Hepatocyte (in vitro differentiated cells): ENCODE data around the gene EXD3. TPM values are rescaled to one million over a fixed set of nuclear protein-coding genes. Genes with fewer than 3 reads are reported as not detected.

Experiments used
- DNase-seq: peaks from one replicate; pipeline ENCODE4 v3.0.0-alpha.2; 2016; ENCODE audit warnings: low spot score
- H2AFZ ChIP-seq: fragments of 200-600 bp; sonication (generic); 2 replicates; pipeline ENCODE4 v1.6.0; 2016; ENCODE audit warnings: antibody characterized with exemption, mild to moderate bottlenecking
- H3K27ac ChIP-seq: fragments of 200-600 bp; sonication (generic); 2 replicates; pipeline ENCODE4 v1.5.1; 2016; ENCODE audit warnings: mild to moderate bottlenecking
- H3K27me3 ChIP-seq: fragments of 200-600 bp; sonication (generic); 2 replicates; pipeline ENCODE4 v1.6.1; 2016
- H3K36me3 ChIP-seq: fragments of 200-600 bp; sonication (generic); replicated peaks from 2 replicates; pipeline ENCODE4 v1.5.1; 2016; ENCODE audit warnings: low read depth; ENCODE audit not compliant: insufficient read depth
- H3K4me1 ChIP-seq: fragments of 200-600 bp; sonication (generic); 2 replicates; pipeline ENCODE4 v1.5.1; 2016; ENCODE audit warnings: mild to moderate bottlenecking, moderate library complexity; ENCODE audit not compliant: insufficient read depth
- H3K4me2 ChIP-seq: fragments of 200-600 bp; sonication (generic); 2 replicates; pipeline ENCODE4 v1.6.0; 2016
- H3K4me3 ChIP-seq: fragments of 200-600 bp; sonication (generic); 2 replicates; pipeline ENCODE4 v1.5.1; 2016; ENCODE audit warnings: mild to moderate bottlenecking
- H3K79me2 ChIP-seq: fragments of 200-600 bp; sonication (generic); 2 replicates; pipeline ENCODE4 v1.6.0; 2017; ENCODE audit warnings: mild to moderate bottlenecking
- H3K9me2 ChIP-seq: fragments of 200-600 bp; sonication (generic); replicated peaks from 2 replicates; pipeline ENCODE4 v1.6.0; 2017; ENCODE audit warnings: mild to moderate bottlenecking; ENCODE audit not compliant: insufficient read depth
- H3K9me3 ChIP-seq: fragments of 200-600 bp; sonication (generic); 2 replicates; pipeline ENCODE4 v1.5.1; 2016; ENCODE audit warnings: low read depth, mild to moderate bottlenecking
- H4K20me1 ChIP-seq: fragments of 200-600 bp; sonication (generic); 2 replicates; pipeline ENCODE4 v1.6.0; 2016; ENCODE audit warnings: mild to moderate bottlenecking; ENCODE audit not compliant: insufficient read depth, poor library complexity, severe bottlenecking
- EZH2 ChIP-seq: fragments of 200-600 bp; sonication (generic); IDR thresholded peaks from 2 replicates; pipeline ENCODE4 v1.6.1; 2016; ENCODE audit warnings: antibody characterized with exemption, mild to moderate bottlenecking, borderline replicate concordance
- EZH2phosphoT487 ChIP-seq: fragments of 200-600 bp; sonication (generic); IDR thresholded peaks from one replicate; pipeline ENCODE4 v1.6.1; 2018; ENCODE audit warnings: antibody characterized with exemption, mild to moderate bottlenecking, low read depth, moderate library complexity; ENCODE audit not compliant: unreplicated experiment, severe bottlenecking
- WGBS: methylation state at CpG from one replicate; pipeline ENCODE4 v1.1.6; 2016; ENCODE audit warnings: low lambda C conversion rate; ENCODE audit errors: missing lambda C conversion rate; 5-methylcytosine and 5-hydroxymethylcytosine counted together
- polyA plus RNA-seq: library from polyadenylated mRNA; unstranded; fragments of >200 nt; fragmentation: Nextera tagmentation; extraction: Ambion mirVana; gene quantifications from 2 replicates; pipeline ENCODE4 v1.2.1, GENCODE V29; 2016
- total RNA-seq: library from RNA; depleted of rRNA; stranded (reverse); fragments of >200 nt; gene quantifications from 2 replicates; pipeline ENCODE4 v1.2.3, GENCODE V29; 2014
- TF ChIP-seq, protein P1 (sequence below): fragments of 200-600 bp; sonication (generic); IDR thresholded peaks from 2 replicates; pipeline ENCODE4 v1.5.1; 2016; ENCODE audit warnings: antibody characterized with exemption, mild to moderate bottlenecking; ENCODE audit not compliant: poor library complexity

The EXD3 gene
- total and polyA plus RNA-seq, 2 experiments from 2014 or later: 11.8 to 21.6 TPM

DNA sequence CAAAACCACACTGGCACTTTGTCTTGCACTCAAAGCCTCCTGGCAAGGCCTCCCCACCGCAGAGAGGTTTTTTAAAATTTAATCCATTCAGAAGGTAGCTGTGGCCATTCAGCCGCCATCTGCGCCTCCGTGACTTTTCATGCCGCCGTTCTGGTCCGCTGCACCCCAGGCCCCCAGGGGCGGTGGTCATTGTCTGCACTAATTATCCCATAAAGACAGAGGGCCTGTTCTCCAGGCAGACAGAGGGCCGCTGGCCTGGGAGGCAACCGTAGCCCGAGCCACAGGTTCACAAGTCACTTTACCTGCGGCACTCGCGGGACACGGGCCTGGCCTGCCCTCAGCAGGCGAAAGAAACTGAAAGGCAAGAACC is 49.4 kb downstream of the EXD3 start:
- Histone ChIP-seq H3K79me2 (no peaks in the 10 kb centered on the region), H3K4me2 (no peak overlapping the region), H3K9me3 (no peaks in the 10 kb centered on the region), H4K20me1 (no peaks in the 10 kb centered on the region), H3K27me3 (no peaks in the 10 kb centered on the region), H2AFZ (no peak overlapping the region), H3K36me3 (no peaks in the 10 kb centered on the region), H3K4me3 (no peak overlapping the region), H3K4me1 (no peaks in the 10 kb centered on the region), H3K9me2 (no peaks in the 10 kb centered on the region), H3K27ac (no peak overlapping the region)
- DNase-seq: no peak
- WGBS: 90% methylated on average over 16 of the region's 16 CpGs
- TF ChIP-seq EZH2phosphoT487 (no peak), EZH2 (no peak)
- TF ChIP-seq, protein P1, sequence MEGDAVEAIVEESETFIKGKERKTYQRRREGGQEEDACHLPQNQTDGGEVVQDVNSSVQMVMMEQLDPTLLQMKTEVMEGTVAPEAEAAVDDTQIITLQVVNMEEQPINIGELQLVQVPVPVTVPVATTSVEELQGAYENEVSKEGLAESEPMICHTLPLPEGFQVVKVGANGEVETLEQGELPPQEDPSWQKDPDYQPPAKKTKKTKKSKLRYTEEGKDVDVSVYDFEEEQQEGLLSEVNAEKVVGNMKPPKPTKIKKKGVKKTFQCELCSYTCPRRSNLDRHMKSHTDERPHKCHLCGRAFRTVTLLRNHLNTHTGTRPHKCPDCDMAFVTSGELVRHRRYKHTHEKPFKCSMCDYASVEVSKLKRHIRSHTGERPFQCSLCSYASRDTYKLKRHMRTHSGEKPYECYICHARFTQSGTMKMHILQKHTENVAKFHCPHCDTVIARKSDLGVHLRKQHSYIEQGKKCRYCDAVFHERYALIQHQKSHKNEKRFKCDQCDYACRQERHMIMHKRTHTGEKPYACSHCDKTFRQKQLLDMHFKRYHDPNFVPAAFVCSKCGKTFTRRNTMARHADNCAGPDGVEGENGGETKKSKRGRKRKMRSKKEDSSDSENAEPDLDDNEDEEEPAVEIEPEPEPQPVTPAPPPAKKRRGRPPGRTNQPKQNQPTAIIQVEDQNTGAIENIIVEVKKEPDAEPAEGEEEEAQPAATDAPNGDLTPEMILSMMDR: no peak

DNA sequence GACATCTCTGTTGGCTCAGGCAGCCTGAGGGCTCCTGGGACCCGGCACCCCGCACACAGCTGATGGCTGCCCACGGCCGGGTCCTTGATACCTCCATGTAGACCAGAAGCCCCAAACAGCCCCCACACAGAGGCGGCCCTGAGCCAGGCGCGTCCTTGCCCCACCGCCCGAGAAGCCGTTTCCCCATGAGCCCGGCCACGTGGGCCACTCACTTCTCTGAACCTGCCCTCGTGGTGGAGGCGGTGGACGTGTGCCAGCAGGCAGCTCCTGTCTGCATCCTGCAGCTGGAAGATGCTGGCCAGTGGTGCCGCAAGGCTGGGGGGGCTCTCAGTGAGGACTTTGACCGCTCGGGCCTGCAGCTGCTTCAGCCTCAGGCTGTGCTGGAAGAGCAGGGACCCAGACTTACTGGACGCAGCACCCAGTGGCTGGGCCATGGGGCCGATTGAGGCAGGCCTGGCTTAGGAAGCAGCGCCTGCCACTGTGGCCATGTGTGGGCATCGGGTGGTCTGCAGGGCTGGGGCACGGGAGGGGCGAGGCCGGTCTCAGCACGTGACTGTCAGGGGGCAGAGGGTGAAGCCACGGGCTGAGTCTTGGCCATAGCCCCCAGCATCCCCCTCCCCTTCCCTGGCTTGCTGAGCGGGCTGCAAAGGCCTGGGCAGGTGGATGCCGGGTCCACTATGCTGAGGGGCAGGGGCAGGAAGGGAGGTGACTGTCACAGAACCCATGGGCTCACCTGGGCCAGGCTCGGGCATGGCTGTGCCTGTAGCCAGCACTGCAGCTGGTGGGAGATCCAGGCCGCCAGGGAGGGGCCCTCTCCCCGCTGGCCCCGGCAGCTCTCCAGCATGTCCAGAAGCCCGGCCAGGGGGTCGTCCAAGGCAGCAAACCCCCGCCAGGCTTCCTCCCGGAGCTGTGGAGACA is 50.0 kb downstream of the EXD3 start:
- Histone ChIP-seq H3K36me3 (no peaks in the 10 kb centered on the region), H3K9me2 (no peaks in the 10 kb centered on the region), H3K4me1 (no peaks in the 10 kb centered on the region), H3K4me3 (no peak overlapping the region), H3K27me3 (no peaks in the 10 kb centered on the region), H4K20me1 (no peaks in the 10 kb centered on the region), H3K4me2 (no peak overlapping the region), H3K27ac (no peak overlapping the region), H3K79me2 (no peaks in the 10 kb centered on the region), H2AFZ (no peak overlapping the region), H3K9me3 (no peaks in the 10 kb centered on the region)
- WGBS: 95% methylated on average over 36 of the region's 37 CpGs
- TF ChIP-seq, protein P1: no peak
- TF ChIP-seq EZH2phosphoT487: no peak
- TF ChIP-seq EZH2: no peak
- DNase-seq: no peak

DNA sequence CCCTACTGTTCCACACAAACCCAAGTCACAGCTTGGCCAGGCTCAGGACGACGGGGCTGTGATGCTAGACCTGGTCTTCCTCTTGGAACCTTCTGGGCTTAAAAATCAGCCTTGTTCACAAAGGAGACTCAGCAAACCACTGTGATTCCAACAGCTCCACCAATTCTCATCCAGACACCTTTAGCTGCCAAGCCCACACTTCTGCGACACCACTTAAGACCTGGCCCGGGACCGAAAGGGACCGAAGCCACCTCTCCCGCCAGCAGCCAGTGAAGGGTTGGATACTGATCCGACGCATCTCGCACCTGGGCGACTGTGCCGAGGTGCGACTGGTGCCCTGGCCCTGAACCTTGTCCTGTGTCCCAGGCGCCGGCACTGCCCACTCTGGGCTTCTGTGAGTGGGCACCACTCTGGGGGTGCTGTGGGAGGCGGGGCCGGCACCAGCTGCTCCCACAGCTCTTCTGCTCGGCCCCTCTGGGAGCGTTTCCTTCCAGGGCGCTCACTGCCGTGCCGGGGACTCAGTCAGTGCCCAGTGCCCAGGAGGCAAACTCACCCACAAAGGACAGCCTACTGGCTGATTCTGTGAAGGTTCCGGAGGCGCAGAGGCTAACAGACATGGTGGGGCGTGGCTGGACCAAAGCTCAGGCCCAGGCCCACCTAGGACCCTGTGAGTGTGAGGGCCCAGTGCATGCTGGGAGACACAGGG is 50.9 kb downstream of the EXD3 start:
- no peak for TF ChIP-seq EZH2
- TF ChIP-seq, protein P1: no peak
- no peak for TF ChIP-seq EZH2phosphoT487
- H3K4me2 ChIP-seq: no peak overlapping the region
- no peaks in the 10 kb centered on the region for H3K79me2 ChIP-seq
- no peaks in the 10 kb centered on the region for H3K27me3 ChIP-seq
- H4K20me1 ChIP-seq: no peaks in the 10 kb centered on the region
- H3K9me3 ChIP-seq: no peaks in the 10 kb centered on the region
- H3K4me3 ChIP-seq: no peak overlapping the region
- no peak for DNase-seq
- H3K27ac ChIP-seq: no peak overlapping the region
- no peak overlapping the region for H2AFZ ChIP-seq
- 97% methylated on average over 25 of the region's 25 CpGs for WGBS
- H3K9me2 ChIP-seq: no peaks in the 10 kb centered on the region
- no peaks in the 10 kb centered on the region for H3K36me3 ChIP-seq
- no peaks in the 10 kb centered on the region for H3K4me1 ChIP-seq
